Erythroblast (primary cell): ENCODE measurements around the gene NCOA4.

Experiments
- DNase-seq, 2 experiments: peaks; one replicate each; lab custom pipeline; 2025; lab: John Stamatoyannopoulos, UW
- GATA1 ChIP-seq: IDR thresholded peaks from 2 replicates; pipeline ENCODE4 v1.6.1; 2011; ENCODE audit warnings: low read depth, mild to moderate bottlenecking, control low read depth, low read length, moderate library complexity
- POLR2A ChIP-seq: IDR thresholded peaks from 2 replicates; pipeline ENCODE4 v1.6.1; 2011; ENCODE audit warnings: mild to moderate bottlenecking, low read length

Gene NCOA4

DNA sequence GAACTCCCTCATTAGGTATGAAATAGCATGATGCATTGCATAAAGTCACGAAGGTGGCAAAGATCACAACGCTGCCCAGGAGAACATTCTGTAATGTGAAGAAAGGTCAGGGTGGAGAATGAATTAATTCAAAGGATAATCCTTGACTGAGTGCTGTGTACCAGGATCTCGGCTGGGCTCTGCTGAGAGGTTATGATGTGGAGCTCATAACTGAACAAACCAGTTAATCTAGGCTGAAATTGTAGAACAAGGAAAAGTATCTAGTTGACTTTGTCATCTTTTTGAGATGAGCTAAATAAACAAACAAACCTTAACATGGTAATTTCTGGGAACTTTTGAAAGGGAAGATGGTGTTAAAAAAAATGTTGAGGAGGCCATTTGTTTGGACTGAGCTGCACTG lies 9.6 kb upstream of the NCOA4 start:
- TF ChIP-seq GATA1 (no peak), POLR2A (no peak)
- DNase-seq: no peak

DNA sequence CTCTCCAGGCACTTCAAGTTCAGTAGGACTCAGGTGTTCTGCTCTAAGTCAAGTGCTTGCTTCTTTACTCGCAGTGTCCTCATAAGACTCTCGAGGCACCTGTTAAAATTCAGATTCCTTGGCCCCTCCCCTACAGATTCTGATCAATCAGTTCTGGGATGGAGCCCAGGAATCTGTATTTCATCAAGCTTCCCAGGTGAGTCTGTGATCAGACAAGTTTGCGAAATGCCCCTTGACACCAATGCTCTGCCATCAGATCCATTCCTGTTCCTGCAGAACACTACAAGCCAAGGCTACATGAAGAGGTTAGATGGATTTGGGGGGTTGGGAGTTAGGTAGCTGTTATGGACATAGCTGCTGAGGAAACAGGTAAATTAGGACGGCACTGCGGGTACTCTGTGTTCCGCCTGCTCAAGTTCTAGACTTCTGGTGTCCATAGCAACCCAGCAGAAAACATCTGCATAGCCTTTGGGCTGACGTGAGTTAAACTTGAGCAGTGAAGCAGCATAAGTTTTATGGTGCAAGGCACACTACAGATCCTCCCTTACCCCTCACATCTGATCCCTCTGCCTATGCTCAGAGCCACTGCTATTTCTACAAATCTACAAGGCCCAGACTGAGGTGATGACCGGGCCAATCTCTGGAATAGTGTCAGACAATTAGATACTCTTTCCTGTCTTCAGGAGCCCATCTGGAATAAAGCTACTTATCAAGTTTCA lies 6.8 kb upstream of the NCOA4 start:
- no peak for DNase-seq
- no peak for TF ChIP-seq GATA1
- no peak for TF ChIP-seq POLR2A

DNA sequence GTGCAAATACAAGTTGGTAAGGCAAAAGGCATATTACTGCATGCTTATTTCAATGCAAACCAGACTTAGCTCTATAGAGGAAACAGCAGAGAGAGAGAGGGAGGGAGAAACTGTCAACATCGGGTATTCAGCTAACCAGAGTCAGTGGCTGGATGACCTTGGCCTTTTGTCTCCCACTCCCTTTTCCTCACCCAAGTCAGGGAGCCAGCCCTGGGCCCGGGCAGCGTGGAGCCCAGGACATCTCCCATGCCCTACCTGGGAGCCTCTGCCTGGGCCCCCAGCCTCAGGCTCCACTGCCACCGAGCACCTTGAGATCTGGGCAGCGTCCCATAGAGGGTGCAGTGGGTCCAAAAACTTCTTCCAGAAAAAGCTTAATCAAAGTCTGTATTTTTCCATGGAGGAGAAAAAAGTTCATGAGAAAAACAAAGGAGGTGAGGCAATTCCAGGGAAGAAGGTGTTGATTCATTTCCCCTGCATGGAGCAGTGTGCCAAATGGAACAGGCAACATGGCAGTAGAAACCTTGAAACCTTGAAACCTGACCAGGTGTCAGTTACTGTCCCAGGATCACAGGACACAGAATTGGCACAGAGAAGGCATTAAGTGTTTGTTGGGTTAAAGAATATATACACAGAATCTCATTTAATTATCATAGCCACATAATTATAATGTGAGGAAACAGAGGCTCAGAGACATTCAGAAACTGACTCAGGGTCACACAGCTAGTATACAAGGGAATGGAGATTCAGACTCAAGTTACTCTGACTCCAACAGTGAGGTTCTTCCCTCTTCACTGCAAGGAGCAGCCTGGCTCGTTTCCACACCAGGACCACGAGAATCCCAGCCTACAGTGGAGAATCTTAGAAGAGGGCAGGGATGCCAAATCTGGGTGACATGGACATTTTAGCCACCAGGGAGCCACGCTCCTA lies 5.8 kb upstream of the NCOA4 start:
- no peak for DNase-seq
- TF ChIP-seq POLR2A (no peak), GATA1 (no peak)

DNA sequence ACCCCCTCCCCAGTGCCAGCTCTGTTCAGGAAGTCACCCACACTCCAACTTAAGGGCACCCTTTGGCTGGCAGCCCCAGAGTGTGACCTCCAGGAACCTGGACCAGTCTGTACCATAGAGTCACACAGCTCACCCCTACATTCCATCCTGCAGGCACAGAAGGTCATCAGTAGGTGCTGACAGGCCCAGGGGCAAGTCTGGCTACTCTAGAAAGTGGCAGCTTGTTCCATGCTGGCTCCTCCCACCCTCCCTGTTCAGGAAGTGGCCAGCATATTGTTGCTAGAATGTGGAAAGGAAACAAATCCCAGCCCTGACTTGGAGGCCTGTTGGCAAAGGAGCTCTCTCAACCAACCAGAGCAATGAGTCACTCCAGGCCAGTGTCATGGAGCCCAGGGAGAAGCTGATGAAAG lies 3.2 kb upstream of the NCOA4 start:
- TF ChIP-seq GATA1 (no peak), POLR2A (no peak)
- no peak for DNase-seq

DNA sequence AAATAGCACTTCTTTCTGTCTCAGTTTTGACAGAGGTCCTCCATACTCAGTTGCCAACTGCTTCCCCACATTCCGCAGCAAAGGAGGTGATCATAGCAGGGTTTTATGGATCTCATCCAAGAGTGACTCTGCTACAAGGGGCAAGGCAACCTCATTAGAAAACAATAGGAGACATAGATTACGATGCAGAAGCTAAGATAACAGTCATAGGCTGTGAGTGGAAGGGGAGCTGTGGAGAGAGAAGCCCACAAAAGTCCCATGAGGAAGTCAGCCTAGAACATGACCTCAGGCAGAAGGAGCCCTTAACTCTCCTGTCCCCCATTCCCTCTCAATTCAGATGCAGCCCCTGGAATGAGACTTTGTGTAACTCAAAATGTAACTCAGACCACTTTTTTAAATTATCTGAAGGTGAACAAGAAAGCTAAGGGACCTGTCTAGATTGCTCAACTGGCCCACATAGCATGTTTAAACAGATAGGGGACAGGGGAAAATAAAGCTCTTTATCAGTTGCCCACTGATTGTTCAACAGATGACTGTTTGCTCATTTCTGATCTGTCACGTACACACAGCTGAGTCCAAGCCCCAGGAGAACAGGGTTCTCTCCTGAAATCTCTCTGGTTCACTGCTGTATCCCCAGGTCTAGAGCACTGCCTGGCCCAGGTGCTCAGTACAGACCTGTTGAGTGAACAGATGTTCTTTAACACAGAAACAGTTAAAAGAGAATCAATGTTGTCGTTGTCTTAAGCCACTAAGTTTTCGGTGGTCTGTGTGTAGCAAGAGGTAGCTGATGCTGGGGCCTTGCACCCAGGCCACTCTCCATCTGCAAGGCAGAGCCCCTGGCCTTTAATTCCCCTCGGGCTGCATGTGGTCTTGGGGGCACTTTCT lies 1.5 kb upstream of the NCOA4 start:
- peak in 1 of 2 experiments; percentile 72 for DNase-seq
- TF ChIP-seq GATA1: no peak
- no peak for TF ChIP-seq POLR2A

DNA sequence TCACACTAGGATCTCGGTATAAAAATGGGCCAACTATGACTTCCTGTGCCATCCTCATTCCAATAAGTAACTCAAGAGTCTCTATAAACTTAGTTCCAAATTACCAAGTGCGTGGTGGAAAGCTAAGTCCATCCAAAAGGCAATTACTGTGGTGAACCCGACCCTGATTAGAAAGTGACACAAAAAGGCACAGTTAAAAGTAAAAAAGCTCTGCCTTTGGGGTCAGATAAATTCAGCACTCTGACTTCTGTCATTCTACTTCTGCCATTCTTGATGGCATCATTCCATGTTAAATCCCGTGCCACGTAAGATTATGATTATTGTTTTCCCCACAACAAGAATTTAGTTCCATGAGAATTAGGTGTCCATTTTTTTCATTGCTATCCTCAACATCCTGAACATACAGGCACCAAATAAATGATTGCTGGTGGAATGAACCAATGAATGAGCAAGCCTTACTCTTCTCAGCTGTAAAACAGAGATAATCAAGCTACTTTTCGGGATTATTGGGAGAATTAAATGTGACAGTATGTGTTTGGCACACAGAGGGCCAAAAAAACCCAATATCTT lies 877 bp downstream of the NCOA4 start:
- TF ChIP-seq GATA1 (no peak), POLR2A (no peak)
- peak; percentile 22 to 65 for DNase-seq

DNA sequence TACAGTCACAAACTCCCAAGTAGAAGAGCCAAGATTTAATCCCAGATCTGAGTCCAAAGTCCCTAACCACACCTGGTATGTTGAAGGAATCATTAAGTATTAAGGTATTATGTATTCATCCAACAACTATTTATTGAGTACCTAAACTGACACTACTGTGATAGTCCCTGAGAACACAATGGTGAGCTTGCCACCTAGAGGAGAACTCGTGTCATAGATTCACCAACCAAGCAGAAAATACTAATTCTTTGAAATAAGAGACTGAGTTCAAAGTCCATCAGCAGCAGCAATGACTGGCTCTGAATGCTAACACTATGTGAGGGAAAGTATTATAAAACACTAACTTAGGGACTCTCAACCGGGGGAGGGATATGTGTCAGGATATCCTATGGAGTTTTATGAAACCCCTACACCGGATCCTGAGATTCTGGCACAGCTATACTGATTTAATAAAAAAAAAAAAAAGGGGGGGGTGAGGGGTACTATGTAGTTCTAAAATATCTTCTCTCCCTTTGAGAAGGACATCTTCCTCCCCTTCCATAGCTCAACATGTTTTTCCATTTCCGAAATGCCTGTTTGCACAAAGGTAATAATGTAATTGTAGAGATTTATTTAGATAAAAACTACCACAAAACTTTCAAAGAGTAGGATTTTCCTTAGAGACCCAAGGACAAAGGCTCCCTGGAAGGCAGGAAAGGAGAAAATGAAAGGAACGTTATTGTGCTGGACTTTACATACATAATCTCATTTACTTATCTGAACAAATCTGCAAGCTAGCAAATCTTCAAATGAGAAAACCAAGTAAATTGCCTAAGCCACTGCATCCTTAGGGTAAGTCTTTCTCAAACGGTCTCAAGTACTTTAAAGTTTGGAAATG lies 1.6 kb downstream of the NCOA4 start:
- no peak for TF ChIP-seq POLR2A
- no peak for TF ChIP-seq GATA1
- peak; percentile 78 to 85 for DNase-seq

DNA sequence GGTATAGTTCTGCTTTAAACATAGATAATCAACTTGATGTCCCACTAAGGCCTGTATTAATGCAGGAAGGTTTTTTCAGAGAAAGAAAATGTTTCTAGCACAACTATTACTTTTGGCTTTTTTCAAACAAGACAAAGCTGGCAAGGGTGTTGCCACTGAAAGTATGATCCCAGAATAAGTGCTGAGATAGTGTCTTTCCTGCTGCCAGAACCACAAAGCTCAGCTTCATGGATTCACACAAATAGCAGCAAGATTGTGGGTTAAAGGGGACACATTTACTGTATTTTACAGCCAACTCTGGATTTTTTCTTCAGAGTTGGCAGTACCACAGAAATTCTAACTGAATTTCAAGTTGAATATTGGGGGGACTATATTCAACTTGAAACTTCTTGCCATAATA lies 4.3 kb downstream of the NCOA4 start:
- no peak for DNase-seq
- no peak for TF ChIP-seq POLR2A
- TF ChIP-seq GATA1: no peak

DNA sequence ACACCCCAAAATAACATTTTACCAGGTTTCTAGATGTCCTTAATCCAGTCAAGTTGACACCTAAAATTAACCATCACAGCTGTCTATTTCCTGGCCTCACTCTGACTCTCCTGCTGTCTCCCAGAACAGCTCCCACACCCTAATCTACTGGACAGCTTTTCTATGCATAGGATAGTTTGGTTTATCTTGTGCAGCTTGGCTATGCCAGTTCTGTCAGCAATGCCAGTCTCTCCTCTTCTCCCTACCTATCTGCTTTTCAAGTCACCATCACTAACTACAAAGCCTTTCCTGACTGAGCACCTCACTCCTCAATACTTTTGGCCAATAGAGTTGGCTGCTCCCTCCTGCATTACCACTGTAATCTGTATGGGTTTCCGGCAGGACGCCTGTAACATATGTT lies 5.0 kb downstream of the NCOA4 start:
- TF ChIP-seq GATA1 (no peak), POLR2A (no peak)
- DNase-seq: peak in 1 of 2 experiments; percentile 19

DNA sequence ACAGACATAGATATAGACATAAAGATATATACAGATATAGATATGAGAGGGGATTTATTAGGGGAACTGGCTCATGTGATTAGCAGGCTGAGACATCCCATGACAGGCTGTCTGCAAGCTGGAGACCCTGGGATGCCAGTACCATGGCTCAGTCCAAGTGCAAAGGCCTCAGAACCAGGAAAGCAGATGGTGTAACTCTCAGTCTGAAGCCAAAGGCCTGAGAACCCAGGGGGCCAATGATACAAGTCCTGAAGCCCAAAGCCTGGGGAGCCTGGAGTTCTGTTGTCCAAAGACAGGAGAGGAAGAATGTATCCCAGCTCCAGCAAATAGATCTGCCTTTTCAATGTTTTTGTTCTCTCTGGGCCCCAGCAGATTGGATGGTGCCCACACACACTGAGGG lies 5.5 kb downstream of the NCOA4 start:
- no peak for DNase-seq
- TF ChIP-seq GATA1 (no peak), POLR2A (no peak)

DNA sequence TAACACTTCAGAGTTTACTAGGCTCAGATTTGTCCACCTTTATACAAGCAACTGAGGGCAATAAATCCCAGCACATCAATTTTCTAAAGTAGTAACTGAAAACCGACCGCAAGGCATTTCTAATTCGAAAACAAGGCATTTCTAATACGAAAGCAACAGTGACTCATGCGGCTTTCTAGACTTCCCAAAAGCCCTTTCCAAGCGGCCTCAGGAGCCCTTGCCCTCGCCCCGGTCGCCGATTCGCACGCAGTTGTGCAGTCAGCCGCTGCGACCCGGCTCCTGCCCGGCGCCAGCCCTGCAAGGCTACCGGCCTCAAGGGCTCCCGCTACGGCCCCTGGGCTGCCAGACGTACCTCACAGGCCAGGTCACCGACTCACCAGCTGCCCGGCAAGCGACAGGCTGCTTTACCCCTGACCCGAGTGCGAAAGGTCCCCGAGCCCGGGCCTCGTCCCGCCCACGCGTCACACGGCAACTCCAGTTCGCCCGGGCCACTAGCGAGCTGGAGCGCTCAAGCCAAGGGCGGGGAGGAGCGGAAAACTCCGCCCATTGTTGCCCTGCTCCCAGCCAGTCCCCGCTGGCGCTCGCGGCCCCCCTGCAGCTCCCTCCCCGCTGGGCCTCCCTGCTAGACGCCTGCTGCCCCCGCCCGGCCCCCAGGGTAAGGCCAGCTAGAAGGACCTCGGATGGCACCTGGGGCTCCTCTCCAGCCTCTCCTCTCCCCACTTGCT lies 7.3 kb downstream of the NCOA4 start:
- peak; percentile 86 for TF ChIP-seq POLR2A
- TF ChIP-seq GATA1: no peak
- peak; percentile 95 to 98 for DNase-seq

DNA sequence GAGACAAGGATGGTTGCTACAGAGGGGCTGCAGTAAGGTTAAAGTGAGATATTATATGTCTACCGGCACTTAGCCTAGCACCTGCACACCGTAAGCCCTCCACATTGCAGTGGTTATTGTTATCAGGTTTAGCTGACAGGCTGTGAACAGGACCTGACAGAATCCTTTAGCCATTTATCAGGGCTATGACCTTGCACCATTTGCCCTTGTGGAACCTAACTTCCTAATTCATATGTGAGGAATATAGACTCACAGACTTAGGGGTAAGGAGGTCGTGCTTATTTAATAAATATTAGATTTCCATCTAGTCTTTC lies 10.1 kb downstream of the NCOA4 start:
- no peak for TF ChIP-seq POLR2A
- TF ChIP-seq GATA1: no peak
- DNase-seq: peak; percentile 36 to 58
